8988T (cell line): ENCODE measurements around the gene LYRM4.

Source experiments
- DNase-seq: peaks from one replicate; pipeline ENCODE4 v3.0.0; 2011

The LYRM4 gene

DNA sequence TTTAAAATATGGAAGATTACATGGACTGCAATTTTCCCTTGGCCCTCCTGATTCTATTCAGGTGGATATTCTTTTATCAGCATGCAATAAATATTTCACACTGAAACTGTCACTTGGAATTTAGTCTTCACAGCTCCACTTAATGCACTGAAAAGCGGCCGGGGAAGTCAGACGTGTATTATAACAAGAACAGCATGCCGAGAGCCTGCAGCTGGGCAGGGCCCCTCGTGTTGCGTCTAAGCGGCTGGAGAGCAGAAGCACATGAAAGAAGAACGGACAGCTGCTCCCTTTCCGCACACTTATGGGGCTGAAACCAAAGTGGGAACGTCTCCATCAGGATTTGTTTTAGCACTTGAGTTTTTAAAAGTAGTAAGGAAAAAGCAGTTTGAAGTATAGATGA, 57.2 kb downstream of the LYRM4 start:
- DNase-seq, result no peak

DNA sequence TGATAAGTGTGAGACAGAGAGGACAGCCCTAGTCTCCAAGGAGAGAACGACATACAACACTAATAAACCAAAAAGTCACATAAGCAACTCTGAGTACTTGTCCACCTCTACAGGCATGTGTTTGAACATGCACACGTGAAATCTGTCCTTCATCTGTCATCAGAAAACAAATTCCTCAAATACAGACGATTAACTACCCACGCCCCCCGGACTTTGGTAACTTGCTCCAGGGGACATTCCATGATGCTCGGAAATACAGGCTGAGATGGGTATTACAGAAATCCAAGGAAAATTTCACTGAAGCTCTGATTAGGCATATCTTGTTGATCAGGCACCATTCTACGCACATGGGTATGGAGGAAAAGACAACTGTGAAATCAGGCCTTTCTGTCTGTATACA, 57.8 kb downstream of the LYRM4 start:
- no peak for DNase-seq

DNA sequence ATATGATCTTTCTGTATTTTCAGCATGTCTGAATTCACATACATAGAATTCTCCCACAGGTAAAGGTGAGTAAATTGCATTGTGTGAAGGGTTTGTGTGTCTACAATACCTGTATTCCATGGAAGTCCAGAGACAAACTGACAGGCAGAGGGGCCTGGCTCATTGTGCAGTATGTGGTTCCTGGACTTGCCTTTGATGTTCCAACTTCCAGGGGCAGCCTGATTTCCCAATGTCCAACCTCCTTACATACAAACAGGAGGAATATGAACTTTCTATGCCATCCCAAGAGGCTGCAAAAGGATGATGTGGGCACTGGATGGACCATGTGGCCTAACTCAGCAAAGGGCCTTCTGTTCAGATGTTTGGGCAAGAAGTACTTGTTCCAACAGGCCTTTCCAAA, 58.5 kb downstream of the LYRM4 start:
- no peak for DNase-seq

DNA sequence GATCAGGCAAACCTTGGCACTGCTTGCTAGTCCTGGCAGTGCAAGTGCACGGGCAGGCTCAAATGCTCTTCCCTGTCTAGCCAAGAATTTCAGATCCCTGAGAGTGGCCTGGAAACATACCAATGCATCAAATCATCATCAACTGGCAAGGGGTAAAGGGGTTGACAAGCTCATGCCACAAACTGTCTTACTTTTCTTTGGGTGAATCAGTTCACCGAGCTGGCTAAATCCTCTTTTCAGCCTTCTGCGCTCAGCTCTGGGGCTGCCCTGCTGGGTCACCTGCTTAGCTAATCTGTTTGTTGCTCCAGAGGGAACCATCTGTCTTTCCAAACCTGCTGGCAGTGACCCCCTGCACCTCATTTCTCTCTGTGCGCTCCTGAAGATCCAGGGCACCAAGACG, 59.5 kb downstream of the LYRM4 start:
- no peak for DNase-seq

DNA sequence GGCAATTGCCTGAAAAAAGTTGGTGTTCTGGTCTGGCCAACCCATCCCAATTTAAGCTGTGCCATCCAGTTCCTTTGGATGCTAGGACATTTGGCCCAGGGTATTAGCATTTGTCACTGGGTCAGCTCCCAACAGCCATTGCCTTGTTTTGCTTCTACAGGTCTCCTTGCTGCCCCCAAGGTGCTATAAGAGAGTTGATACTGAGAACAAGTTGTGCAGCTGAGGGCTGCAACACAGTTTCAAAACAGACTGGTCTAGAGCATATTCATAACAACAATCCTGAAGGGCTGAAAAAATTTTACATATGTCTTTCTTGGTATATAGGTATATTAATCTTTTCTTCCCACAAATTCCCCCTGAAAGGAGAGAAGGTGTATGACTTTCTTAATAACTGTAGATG, 61.0 kb downstream of the LYRM4 start:
- DNase-seq, result no peak

DNA sequence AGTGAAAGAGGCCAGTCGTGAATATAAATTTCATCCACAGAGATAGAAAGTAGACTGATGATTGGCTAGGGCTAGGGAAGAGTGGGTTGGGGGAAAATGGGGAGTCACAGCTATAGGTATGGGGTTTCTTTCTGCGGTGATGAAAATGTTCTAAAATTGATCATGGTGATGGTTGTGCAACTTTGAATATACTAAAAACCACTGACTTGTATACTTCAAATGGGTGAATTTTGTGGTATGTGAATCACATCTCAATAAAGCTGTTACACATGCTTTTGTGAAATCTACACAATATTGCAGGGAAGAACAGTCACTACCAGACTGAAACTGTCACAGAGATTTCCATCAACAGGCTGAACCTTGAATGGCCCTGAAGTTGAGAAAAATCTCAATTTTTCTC, 61.5 kb downstream of the LYRM4 start:
- DNase-seq, result no peak

DNA sequence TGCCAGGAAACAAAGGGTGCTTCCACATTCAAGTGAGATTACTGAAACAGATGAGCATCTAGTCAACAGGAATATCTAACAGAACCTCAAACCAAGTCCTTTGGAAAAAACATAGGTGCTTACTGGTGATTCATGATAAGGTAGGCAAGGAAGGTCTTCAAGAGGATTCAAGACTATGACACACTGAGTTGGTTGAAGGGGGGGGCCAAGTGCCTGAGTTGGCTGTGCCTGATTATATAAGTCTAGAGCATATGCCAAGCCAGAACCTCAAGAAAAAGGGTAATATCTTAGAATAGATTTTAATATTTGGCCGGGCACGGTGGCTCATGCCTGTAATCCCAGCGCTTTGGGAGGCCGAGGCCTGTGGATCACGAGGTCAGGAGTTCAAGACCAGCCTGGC, 63.7 kb downstream of the LYRM4 start:
- DNase-seq, result no peak

DNA sequence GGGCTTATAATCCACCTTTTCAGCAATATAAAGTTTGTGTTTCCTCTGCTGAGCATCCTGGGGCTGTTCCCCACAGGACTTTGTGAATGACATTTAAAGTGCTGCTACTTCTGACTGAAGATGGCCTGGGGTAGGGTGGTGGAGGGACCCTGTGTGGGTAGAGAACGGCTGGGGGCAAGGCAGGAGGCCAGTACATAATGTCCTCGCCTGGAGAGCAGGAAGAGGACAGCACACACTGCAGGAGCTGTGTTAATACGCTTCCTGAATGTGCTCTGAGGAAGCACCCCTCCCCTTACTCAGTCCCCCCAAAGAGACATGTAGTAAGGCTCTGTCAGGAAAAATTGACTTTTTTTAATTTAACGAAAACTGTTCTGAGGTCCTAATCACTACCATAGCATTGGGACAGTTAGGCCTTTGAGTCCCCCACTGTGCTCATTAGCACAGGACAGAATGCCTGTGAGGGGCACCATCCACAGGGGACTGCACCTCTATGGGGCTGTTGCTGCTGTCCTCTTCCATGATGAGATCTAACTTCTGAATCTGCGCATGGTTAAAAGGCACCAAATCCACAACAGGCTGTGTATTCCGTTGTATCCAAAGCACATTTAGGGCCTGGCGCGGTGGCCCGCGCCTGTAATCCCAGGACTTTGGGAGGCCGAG, 68.5 kb downstream of the LYRM4 start:
- no peak for DNase-seq

DNA sequence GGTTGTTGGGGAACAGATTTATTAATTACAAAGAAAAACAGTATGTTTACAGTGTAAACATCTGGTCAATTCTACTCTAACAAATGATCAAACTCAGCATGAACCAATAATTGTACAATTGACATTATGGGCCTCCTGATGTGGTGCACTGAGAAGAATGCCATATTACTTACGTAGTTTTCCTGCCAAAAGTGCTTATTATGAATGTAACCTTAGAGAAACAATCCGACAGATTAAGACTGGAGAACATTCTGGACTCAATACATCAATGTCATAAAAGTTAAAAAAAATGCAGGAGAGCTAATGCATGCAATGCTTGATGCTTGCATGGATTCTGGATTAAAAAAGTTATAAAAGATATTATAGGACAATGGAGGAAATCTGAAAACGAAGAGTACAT, 69.0 kb downstream of the LYRM4 start:
- no peak for DNase-seq

DNA sequence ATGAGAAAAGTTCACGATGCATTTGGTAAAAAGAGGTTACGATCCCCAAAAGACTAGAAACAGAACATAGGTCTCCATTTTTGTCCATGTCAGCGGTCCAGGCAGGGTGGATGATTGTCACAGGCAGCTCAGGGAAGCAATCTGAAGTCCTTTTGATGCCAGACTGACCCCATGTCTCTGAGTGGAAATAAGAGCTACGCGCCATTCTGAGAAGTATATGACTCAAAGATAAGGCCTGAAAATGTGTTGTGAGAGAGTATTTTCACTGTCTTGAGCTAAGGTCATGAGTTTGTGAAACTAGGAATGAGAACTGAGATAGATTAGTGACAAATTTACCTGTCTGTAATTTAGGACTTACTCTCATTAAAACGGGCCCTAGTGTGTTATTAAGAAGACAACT, 69.5 kb downstream of the LYRM4 start:
- no peak for DNase-seq

DNA sequence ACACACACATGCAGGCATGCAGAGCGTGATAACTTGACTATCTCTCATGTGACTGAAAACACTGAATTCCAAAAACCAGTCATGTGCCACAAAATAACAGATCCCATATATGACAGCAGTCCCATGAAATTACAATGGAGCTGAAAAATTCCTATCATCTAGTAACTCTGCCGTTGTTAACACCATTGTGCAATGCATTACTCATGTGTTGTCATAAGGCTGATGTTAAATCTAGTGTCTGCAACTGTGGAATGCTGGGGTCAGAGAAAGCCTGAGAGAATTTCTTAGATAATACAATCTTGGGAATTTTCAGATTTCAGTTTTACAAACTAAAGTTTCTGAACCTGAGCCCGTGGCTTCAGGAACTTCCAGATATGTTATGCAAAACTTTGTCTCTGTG, 70.2 kb downstream of the LYRM4 start:
- peak; percentile 24 for DNase-seq

DNA sequence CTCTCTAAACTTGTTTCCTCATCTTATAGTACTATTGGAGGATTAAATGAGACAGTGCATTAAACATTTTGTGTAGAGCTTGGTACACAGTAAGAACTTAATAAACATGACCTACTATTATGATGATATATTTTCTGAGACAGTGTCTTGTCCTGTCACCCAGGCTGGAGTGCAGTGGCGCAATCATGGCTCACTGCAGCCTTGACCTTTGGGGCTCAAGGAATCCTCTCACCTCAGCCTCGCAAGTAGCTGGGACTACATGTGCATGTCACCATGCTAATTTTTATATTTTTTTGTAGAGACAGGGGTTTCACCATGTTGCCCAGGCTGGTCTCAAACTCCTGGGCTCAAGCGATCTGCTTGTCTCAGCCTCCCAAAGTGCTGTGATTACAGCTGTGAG, 72.1 kb downstream of the LYRM4 start:
- no peak for DNase-seq

DNA sequence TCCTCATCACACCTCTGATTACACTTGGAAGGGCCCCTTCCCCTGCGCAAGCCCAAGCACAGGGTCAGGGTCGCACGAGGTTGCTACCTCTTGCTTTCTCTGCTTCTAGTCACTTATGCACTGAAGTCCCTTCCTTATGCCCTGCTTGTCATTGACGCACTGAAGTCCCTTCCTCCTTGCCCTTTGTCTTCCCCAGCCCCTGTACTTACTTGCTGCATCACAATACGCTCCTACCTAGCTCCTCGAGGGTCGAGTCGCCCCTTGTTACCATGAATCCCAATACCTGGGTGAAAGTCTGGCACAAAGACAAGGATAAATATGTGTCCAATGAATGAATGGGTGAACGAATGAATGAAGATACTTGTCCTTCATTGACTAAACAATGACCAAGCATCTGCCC, 75.9 kb downstream of the LYRM4 start:
- no peak for DNase-seq

DNA sequence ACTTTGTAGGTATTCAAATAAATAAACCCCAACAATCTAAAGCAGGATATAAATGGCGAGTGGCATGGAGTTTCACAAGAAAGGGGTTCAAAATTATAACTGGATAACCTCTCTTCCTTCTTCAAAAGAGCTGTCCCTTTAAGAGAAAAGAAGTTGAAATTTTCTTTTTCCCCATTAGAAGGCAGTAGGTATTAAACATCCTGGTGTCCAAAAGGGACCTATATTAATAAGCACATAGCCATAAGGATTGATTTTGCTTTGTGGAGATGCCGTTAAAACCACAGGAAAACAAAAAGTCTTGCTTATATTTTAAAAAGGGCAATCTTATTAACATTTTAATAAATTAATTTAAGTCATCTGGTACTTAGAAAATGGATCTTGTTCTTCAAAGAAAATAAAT, 76.5 kb downstream of the LYRM4 start:
- no peak for DNase-seq

DNA sequence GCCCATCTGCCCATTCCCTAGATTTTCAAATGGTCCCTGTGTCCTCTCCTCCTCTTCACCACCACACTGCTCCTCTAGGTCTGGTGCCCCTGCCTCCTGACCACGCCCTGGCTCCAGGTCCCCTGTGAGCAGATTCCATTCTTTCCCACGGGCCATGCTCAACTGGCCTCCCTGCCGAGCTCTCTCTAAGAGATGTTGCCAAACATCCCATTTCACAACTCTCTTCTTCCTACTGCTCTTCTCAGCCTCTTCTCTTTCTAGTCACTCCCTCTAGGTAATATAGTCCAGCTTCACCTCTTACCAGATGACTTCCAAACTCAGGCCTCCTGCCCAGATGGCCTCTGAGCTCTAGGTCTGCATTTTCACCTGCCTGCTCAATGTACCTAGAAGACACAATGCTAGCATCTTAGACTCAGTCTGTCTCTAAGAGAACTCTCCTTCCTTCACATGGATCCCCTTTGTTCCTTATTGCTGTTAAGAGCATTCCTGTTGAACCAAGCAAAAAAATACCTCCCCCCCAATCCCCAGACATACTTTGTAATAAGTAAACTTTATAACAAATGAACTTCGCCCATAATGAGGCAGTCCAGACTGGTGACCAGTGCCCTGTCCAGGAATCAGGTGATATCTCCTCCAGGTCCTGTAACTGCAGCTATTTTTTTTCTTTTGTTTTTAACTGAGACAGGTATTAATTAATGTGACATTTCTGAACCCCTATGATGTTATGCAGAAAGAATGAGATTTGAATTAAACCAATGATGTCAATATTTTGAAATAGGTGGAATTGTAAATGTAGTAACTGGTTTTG, 79.0 kb downstream of the LYRM4 start:
- DNase-seq, result no peak

DNA sequence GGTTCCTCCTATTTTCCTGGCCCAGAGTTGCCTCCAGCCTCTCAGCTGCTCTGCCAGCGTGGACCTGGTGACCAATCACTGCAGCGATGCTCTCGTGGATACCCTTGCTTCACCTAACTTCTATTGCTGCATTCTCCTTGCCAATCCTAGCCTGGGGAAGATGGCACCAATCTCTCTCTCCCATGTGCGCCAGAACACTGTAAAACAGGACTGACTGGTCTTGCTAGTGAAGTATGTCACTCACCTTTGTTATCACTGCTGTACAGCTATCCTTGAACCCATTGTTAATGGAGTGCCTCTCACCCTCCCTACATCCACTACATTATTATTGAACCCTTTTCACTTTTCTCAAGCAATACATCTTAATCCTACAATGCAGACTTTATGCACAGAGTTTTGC, 80.1 kb downstream of the LYRM4 start:
- DNase-seq, result no peak

DNA sequence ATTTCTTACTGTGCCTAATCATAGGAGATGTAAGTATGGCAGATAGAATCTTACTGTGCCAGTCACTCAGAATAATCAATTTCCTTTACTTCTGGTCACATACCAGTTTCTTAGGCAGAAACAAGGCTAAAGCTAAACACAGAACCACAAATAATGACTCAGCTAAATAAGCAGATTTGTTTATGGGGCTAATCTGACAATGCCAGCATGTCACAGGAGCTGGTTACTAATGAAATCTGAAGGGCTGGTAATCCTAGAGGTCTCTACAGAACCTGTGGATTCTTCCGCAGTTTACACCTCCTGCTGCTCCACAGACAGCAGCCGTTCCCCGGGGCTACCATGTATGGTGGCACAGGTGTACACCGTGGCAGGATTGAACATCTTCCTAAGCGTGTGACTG, 80.8 kb downstream of the LYRM4 start:
- no peak for DNase-seq

DNA sequence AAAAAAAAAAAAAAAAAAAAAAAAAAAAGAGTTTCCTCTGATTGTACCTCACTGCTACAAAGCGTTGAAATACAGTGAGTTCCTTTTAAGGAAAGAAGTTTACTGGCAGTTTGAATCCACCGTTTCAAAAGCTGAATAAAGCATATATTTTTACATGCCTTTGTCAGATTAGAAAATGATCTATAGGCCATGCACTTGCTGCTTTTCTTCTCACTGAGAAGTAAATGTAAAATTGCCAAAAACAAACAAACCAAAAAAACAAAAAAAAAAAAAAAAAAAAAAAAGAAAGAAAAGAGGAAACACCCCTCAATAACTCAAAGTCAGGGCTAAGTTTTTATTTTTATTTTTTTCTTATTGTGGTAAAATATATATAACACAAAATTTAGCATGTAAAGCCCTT, 81.9 kb downstream of the LYRM4 start:
- DNase-seq, result no peak

DNA sequence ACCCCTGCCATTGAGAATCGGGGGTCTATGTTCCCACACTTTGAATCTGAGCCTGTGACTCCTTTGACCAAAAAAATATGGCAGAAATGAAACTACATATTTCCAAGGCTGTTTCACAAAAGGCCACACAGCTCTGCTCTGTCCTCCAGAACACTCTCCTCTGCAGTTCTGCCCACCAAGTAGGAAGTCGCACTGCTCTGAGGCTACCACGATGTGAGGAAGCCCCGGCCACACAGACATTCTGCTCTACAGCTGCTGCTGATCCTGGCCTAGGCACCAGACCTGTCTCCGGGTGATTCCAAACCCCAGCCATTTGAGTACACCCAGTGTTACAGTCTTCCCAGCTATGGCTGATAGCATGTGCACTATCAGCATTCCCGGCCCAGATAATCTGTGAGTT, 85.1 kb downstream of the LYRM4 start:
- no peak for DNase-seq

DNA sequence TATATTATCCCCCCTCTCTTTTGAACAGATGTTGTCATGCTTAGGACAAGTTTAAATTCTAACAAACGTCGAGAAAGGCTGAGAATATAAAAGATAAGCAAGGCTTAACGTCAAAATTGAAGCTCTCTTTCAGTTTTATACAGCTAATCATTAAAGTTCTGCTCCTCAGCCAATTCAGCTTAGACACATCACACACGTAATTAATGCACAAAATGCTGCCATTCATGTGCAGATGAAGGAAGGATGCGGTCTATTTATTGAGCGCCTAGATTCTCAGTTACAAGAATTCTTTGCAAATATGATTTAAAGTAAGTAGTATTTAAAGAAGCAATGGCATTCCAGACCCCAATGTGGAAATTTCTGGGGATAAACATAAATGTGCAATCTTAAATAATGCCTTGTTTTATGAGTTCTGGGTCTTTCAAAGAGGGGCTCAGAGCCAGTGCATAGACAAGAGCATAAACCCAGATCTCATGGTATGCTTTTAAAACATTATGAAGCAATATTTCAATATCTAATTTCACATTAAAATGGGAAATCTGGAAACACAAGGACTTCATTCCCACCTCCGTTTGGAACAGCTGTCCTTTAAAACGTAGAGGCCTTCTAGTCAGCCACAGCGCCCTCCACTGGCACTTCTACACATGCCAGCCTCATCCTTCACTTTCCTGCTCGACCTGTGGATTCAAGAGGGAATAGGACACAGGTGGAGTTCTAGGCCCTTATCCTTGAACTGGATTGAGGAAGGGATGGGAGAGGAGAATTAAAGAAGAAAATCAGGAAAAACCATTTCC, 85.8 kb downstream of the LYRM4 start:
- DNase-seq, result no peak

DNA sequence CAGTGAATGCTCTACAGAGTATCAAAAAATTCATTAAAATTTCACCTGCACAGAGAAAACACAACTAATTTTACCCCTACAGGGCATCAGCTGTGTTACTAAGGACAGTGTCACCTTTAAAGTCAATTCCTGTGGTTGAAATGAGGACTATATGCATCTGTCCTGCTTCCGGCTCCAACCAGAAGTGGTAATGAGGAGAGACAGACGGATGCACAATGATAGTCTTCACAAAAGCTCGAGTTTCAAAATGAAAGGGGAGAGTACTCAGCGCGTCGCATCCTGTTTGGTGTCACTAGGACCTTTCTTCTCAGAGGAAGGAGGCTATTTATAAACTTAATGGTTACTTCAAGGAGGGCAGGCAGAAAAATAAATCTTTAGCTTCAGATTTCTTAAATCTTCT, 86.5 kb downstream of the LYRM4 start:
- DNase-seq, result no peak

DNA sequence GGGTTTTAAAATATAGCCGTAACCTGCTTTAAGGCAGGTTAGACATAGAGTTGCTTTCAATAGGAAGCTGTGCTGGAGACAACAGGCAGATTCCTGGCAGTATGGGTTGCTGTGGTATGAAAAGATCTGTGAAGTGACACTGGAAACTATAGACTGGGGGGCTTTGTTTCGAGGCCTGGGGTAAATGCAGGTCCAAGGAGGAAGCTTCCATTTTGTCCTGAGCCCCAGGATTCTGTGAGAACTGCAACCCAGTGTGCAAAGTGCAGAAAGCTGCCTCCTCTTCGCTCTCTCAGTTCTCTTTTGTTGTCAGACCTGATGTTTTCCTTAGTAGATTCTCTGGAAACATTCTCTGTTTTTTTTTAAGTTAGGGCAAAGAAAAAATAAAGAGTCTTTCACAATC, 86.9 kb downstream of the LYRM4 start:
- DNase-seq, result no peak

DNA sequence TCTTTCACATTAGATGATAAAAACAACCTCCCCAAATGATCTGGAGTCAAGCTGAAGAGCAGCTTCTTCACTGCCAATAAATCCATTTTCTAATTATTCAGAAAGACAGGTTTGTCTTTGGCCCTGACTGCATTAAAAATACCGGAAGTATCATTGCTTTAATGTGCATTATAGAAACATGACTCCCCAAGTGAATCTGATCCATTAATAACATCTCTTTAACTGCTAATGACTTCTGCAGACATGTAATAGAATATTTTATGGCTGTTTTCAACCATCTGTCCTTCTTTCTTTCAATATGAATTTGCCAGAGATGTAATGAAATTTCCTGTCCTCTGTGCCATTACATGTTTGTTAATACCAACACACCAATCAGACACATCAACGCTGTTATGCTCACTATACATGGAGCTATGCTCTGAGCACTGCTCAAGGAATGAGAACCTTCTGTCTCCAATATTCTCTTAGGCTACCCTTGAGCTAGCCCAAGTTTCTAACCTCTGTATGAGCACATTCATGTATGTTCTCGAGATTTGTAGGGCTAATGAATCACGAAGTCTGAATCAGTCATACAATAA, 87.8 kb downstream of the LYRM4 start:
- no peak for DNase-seq
